Measurements from ENCODE around the gene PI4K2B.
"Not testable (repeated sequence)": the region's sequence is repeated elsewhere in the genome, so short reads cannot be mapped to it uniquely, and the experiment has no call there.

PI4K2B gene

DNA sequence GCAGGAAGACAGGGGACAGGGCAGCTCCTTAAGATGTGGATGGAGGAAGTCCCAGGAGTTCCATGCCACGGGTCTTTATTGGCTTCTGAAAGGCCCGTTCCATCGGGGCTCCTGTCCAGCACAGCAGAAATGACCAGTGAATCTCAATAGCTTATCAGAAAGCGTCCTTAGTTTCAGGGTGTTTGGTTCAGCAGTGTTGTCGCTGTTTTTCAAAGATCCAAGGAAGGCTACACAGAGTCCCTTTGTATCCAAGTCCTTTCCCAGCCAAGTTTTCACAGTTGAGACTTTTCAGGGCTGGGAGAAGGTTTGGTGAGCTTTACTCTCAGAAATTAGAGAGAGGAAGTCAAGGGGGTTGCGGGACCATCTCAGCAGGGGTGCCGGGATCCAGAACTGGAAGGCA, 73.8 kb downstream of the PI4K2B start:
- Mint-ChIP-seq H3K27me3 (peaks cover 28% of the 10 kb centered on the region), H3K4me3 (no peak overlapping the region), H3K9me3 (no peaks in the 10 kb centered on the region), H3K4me1 (ENCODE audit: low read depth) (peaks cover 6% of the 10 kb centered on the region), H3K36me3 (ENCODE audit: low read depth) (peaks cover under 1% of the 10 kb centered on the region), H3K27ac (no peak overlapping the region)
- DNase-seq: no peak

- Mint-ChIP-seq H3K4me3 (no peak overlapping the region), H3K27ac (no peak overlapping the region), H3K9me3 (no peaks in the 10 kb centered on the region), H3K27me3 (peaks cover 27% of the 10 kb centered on the region), H3K4me1 (ENCODE audit: low read depth) (peaks cover 8% of the 10 kb centered on the region), H3K36me3 (ENCODE audit: low read depth) (peaks cover 7% of the 10 kb centered on the region)
- DNase-seq: no peak
Measured at GRCh38 chr4:25308306-25308705, 74.5 kb downstream of the PI4K2B start.

GRCh38 chr4:25308761-25309160, 74.9 kb downstream of the PI4K2B start:
- Mint-ChIP-seq H3K36me3 (ENCODE audit: low read depth) (peaks cover 12% of the 10 kb centered on the region), H3K9me3 (no peaks in the 10 kb centered on the region), H3K27ac (no peak overlapping the region), H3K27me3 (peaks cover 27% of the 10 kb centered on the region), H3K4me3 (no peak overlapping the region), H3K4me1 (ENCODE audit: low read depth) (peaks cover 13% of the 10 kb centered on the region)
- no peak for DNase-seq

DNA sequence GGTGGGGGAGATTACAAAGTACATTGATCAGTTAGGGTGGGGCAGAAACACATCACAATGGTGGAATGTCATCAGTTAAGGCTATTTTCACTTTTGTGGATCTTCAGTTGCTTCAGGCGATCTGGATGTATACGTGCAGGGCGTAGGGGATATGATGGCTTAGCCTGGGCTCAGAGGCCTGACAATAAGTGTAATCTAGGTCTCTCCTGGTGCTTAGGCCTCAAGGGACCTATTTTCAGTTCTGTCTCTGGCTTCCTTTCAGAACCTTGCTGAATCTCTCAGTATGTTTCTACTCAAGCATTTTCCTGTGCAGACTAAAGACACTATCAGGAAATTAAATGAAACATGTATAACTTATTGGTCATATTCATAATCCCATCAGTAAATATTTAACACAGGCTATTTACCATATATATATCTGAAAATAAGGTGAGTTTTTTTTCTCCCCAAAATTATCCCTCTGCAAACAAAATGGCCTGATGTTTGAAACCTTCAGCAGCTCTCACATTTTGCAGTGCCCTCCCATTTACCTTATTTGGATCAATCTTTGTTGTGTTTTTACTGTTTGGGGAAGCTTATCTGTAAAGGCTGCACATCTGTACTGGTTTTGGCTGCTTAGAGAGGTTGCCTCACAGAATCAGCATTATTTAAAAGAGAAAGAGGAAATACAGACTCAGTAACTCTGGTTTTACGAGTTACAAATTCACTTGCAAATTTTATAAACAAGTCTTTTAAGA, 76.4 kb downstream of the PI4K2B start:
- H3K36me3 Mint-ChIP-seq (ENCODE audit: low read depth): peaks cover 24% of the 10 kb centered on the region
- H3K9me3 Mint-ChIP-seq: no peaks in the 10 kb centered on the region
- peaks cover 24% of the 10 kb centered on the region for H3K4me1 Mint-ChIP-seq (ENCODE audit: low read depth)
- no peak for DNase-seq
- peaks cover 22% of the 10 kb centered on the region for H3K27me3 Mint-ChIP-seq
- H3K4me3 Mint-ChIP-seq: no peak overlapping the region
- no peak overlapping the region for H3K27ac Mint-ChIP-seq

DNA sequence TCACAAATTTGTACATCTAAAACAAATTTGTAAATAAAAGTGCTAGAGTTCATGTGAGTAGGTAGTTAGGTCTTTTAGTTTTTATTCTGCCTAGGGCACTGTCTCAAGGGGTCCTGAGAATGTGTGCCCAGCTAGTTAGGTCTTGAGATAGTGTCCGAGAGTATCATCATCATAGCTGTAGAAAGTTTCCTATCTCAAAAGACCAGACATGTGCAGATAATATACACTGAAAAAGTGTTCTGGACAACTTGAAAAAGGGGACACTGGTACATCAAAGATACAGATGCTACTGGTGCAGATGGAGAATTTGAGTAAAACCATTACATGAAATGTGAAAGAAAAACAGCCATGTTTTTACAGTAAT, 77.0 kb downstream of the PI4K2B start:
- Mint-ChIP-seq H3K9me3 (no peaks in the 10 kb centered on the region), H3K36me3 (ENCODE audit: low read depth) (peaks cover 27% of the 10 kb centered on the region), H3K4me1 (ENCODE audit: low read depth) (peaks cover 26% of the 10 kb centered on the region), H3K4me3 (no peak overlapping the region), H3K27me3 (peaks cover 22% of the 10 kb centered on the region), H3K27ac (no peak overlapping the region)
- no peak for DNase-seq

DNA sequence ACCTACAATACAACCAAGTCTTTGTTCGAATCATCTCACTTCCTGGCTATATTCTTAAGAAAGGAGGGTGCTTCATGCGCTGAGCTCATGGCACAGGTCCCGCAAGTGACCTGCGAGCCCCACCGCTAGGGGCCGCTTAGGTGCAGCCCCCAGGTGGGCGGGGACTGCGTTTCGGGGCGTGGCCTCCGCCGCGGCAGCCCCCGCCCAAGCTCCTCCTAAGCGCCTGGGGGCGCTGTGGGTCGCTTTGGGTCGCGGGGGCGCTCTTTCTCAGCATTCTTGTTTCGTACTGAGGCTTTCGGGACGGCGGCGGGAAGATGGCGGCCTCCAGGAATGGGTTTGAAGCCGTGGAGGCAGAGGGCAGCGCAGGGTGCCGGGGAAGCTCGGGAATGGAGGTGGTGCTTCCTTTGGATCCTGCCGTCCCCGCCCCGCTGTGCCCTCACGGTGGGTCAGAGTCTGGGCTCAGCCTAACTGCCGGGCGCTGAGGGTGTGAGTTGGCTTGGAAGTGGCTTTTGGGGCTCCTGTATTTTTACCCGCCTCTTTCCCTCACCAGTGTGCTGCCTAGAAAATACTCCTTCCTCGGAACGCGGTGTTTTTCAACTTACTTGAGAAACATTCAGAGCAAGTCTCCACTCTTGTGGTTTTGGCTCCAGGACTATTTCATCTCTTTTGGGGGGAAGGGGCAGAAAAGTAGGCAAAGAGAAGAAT, 78.8 kb downstream of the PI4K2B start, which contains the start of gene ZCCHC4:
Gene ZCCHC4, plus strand, starts transcription at position 279 of the 705 bp plus-strand sequence. Its CDS starts 36 bp downstream, at position 315.
- peaks cover 46% of the 10 kb centered on the region for H3K36me3 Mint-ChIP-seq (ENCODE audit: low read depth)
- no peaks in the 10 kb centered on the region for H3K9me3 Mint-ChIP-seq
- H3K4me3 Mint-ChIP-seq: peak within 1 kb of the TSS; percentile 100
- H3K27me3 Mint-ChIP-seq: peaks cover 14% of the 10 kb centered on the region
- peak within 1 kb of the TSS; percentile 98 for H3K27ac Mint-ChIP-seq
- peaks cover 39% of the 10 kb centered on the region for H3K4me1 Mint-ChIP-seq (ENCODE audit: low read depth)
- DNase-seq: peak; percentile 96

DNA sequence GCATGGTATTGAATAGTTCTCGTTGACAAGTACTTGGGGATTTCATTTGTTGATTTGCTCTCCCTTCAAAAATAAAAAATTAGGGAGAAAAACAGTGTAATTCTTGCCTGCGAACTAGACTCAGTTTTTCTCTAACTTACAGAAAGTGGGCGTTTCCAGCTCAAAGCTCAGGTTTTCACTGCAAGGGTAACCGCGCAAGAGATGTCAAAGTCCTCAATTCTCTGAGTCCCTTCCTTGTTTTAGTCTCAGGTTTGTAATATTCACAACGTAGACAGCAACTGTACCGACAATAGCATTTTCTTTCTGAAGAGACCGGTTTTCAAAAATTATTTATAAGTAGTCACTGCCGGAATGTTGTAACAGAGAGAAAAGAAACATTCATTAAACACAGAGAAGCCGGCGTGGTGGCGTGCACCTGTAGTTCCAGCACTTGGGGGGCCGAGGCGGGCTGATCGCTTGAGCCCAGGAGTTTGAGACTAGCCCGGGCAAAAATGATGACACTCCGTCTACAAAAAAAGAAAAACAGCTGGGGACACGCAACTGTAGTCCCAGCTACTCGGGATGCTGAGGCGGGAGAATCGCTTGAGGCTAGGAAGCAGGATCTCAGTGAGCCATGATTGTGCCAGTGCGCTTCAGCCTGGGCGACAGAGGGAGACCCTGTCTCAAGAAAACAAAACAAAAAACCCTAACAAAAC, 79.5 kb downstream of the PI4K2B start:
- H3K27ac Mint-ChIP-seq: peak overlapping the region; percentile 98
- DNase-seq: no peak
- H3K4me3 Mint-ChIP-seq: peak overlapping the region; percentile 100
- no peaks in the 10 kb centered on the region for H3K9me3 Mint-ChIP-seq
- peaks cover 45% of the 10 kb centered on the region for H3K4me1 Mint-ChIP-seq (ENCODE audit: low read depth)
- H3K36me3 Mint-ChIP-seq (ENCODE audit: low read depth): peaks cover 53% of the 10 kb centered on the region
- peaks cover 8% of the 10 kb centered on the region for H3K27me3 Mint-ChIP-seq

DNA sequence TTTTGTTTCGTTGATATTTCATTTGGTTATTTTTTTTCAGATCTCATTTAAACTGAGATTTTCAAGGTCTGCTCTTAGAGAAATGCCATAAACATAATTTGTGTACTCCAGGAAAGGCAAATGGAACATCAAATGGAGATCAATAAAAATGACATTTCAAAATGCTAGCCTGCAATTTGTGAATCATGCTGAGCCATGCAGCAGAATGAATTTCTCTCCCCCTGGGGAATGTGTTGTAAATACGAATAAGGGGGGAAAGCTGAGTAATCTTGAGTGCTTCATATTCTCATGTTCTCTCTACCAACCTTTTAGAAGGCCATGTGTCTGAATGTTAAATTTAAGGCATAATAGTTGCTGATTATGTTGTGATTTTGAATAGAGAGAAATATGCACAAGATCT, 86.5 kb downstream of the PI4K2B start:
- H3K9me3 Mint-ChIP-seq: no peaks in the 10 kb centered on the region
- H3K27me3 Mint-ChIP-seq: no peaks in the 10 kb centered on the region
- peak overlapping the region; percentile 65 for H3K4me3 Mint-ChIP-seq
- peaks cover 57% of the 10 kb centered on the region for H3K4me1 Mint-ChIP-seq (ENCODE audit: low read depth)
- peak overlapping the region; percentile 98 for H3K27ac Mint-ChIP-seq
- peaks cover 73% of the 10 kb centered on the region for H3K36me3 Mint-ChIP-seq (ENCODE audit: low read depth)
- DNase-seq: no peak

DNA sequence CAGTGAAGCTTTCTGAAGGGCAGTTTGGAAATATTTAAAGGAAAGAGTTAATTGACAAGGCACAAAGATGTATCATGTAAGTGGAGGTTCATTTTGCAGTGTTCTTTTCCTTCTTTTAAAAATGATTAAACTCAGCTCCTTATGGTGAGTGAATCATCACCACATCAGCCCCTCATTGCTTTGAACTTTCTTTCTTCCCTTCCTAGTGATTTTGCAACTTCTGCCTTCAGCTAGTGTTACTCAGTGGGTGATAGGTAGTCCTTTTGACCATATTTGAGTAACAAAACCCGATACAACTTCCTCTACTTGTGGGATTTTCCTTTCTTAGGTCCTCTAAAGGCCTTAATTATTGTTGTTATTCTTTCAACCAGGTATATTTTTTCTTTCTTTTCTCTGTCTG, 86.9 kb downstream of the PI4K2B start:
- peaks cover 55% of the 10 kb centered on the region for H3K4me1 Mint-ChIP-seq (ENCODE audit: low read depth)
- H3K27ac Mint-ChIP-seq: peak overlapping the region; percentile 98
- H3K27me3 Mint-ChIP-seq: no peaks in the 10 kb centered on the region
- peak overlapping the region; percentile 65 for H3K4me3 Mint-ChIP-seq
- H3K36me3 Mint-ChIP-seq (ENCODE audit: low read depth): peaks cover 70% of the 10 kb centered on the region
- H3K9me3 Mint-ChIP-seq: no peaks in the 10 kb centered on the region
- no peak for DNase-seq

- H3K27me3 Mint-ChIP-seq: no peaks in the 10 kb centered on the region
- DNase-seq: no peak
- H3K4me1 Mint-ChIP-seq (ENCODE audit: low read depth): peaks cover 50% of the 10 kb centered on the region
- peak overlapping the region; percentile 98 for H3K27ac Mint-ChIP-seq
- peak overlapping the region; percentile 65 for H3K4me3 Mint-ChIP-seq
- H3K9me3 Mint-ChIP-seq: no peaks in the 10 kb centered on the region
- H3K36me3 Mint-ChIP-seq (ENCODE audit: low read depth): peaks cover 64% of the 10 kb centered on the region
Measured at GRCh38 chr4:25321703-25322102, 87.9 kb downstream of the PI4K2B start.

- H3K4me3 Mint-ChIP-seq, H3K9me3 Mint-ChIP-seq, H3K27ac Mint-ChIP-seq, DNase-seq, H3K27me3 Mint-ChIP-seq: not testable (repeated sequence)
- Mint-ChIP-seq H3K4me1 (ENCODE audit: low read depth) (peaks cover 29% of the 10 kb centered on the region), H3K36me3 (ENCODE audit: low read depth) (peaks cover 30% of the 10 kb centered on the region)
Measured at GRCh38 chr4:25328463-25328862, 94.6 kb downstream of the PI4K2B start.

Data from activated T-cell treated with anti-CD3 and anti-CD28 coated beads, Interleukin-2, amount 50 U/mL, for 24 hours (primary cell).